HEK293 (cell line): ENCODE data around the gene TNFRSF18.

Experiments used
- CTCF ChIA-PET: fragments of 350-600 bp; formaldehyde crosslinking; extraction: SDS; loops from one replicate; lab custom pipeline; 2021; ENCODE audit warnings: antibody characterized with exemption; lab: Yijun Ruan, JAX
- POLR2A ChIA-PET: fragments of 300-600 bp; formaldehyde crosslinking; extraction: SDS; loops from one replicate; lab custom pipeline; 2020; ENCODE audit warnings: antibody characterized with exemption, inconsistent platforms; lab: Yijun Ruan, JAX
- H3K27ac ChIP-seq: fragments of 200-500 bp; sonication (Bioruptor generic); 2 replicates; pipeline ENCODE4 v1.5.1; 2014; ENCODE audit warnings: low read depth, low read length, control low read depth, inconsistent platforms; ENCODE audit errors: extremely low read depth
- H3K36me3 ChIP-seq, 2 experiments: fragments of 200-500 bp in 1 of 2; sonication (Bioruptor generic) in 1 of 2; 1 replicate in 1 of 2; 2 replicates in 1 of 2; pipeline ENCODE4 v1.5.1; 2014 to 2017; ENCODE audit warnings: inconsistent platforms in 2 of 2, low read length in 2 of 2; ENCODE audit not compliant: control insufficient read depth in 2 of 2, insufficient read depth in 1 of 2
- H3K4me1 ChIP-seq: fragments of 200-500 bp; sonication (Bioruptor generic); 2 replicates; pipeline ENCODE4 v1.5.1; 2014; ENCODE audit warnings: mild to moderate bottlenecking, low read length, inconsistent platforms; ENCODE audit not compliant: control insufficient read depth, insufficient read depth
- H3K4me3 ChIP-seq: 2 replicates; pipeline ENCODE4 v1.5.1; 2011; ENCODE audit warnings: low read depth, mild to moderate bottlenecking, control low read depth, low read length, moderate library complexity
- H3K9me3 ChIP-seq: fragments of 200-500 bp; sonication (Bioruptor generic); 2 replicates; pipeline ENCODE4 v1.5.1; 2014; ENCODE audit warnings: low read depth, low read length, inconsistent platforms; ENCODE audit not compliant: control insufficient read depth, insufficient read depth
- BCL11A ChIP-seq: fragments of 450-650 bp; formaldehyde crosslinking; IDR thresholded peaks from 2 replicates; pipeline ENCODE4 v1.5.1; 2016; ENCODE audit warnings: low read depth, missing biosample characterization, missing genetic modification characterization
- GFI1B ChIP-seq: fragments of 450-650 bp; formaldehyde crosslinking; IDR thresholded peaks from 2 replicates; pipeline ENCODE4 v1.5.1; 2016; ENCODE audit warnings: missing biosample characterization, missing genetic modification characterization
- GLIS2 ChIP-seq: fragments of 450-650 bp; formaldehyde crosslinking; IDR thresholded peaks from 2 replicates; pipeline ENCODE4 v1.5.1; 2016; ENCODE audit warnings: missing biosample characterization, missing genetic modification characterization
- MZF1 ChIP-seq: fragments of 450-650 bp; formaldehyde crosslinking; IDR thresholded peaks from 2 replicates; pipeline ENCODE4 v1.5.1; 2017; ENCODE audit warnings: missing biosample characterization, missing genetic modification characterization, borderline replicate concordance
- SALL2 ChIP-seq: fragments of 450-650 bp; formaldehyde crosslinking; IDR thresholded peaks from 2 replicates; pipeline ENCODE4 v1.5.0; 2017; ENCODE audit warnings: missing biosample characterization, mild to moderate bottlenecking, missing genetic modification characterization, borderline replicate concordance
- SP2 ChIP-seq: fragments of 450-650 bp; formaldehyde crosslinking; IDR thresholded peaks from 2 replicates; pipeline ENCODE4 v1.5.1; 2016; ENCODE audit warnings: missing biosample characterization, missing genetic modification characterization
- WT1 ChIP-seq: fragments of 450-650 bp; formaldehyde crosslinking; IDR thresholded peaks from 2 replicates; pipeline ENCODE4 v1.5.1; 2016; ENCODE audit warnings: missing biosample characterization, missing genetic modification characterization
- ZBTB20 ChIP-seq: fragments of 450-650 bp; formaldehyde crosslinking; IDR thresholded peaks from 2 replicates; pipeline ENCODE4 v1.5.1; 2016; ENCODE audit warnings: missing biosample characterization, missing genetic modification characterization
- ZBTB6 ChIP-seq: fragments of 450-650 bp; formaldehyde crosslinking; IDR thresholded peaks from 2 replicates; pipeline ENCODE4 v1.5.1; 2017; ENCODE audit warnings: missing biosample characterization, missing genetic modification characterization
- ZFHX2 ChIP-seq: fragments of 450-650 bp; formaldehyde crosslinking; conservative IDR thresholded peaks from 2 replicates; pipeline ENCODE4 v1.5.1; 2016; ENCODE audit warnings: missing biosample characterization, missing genetic modification characterization
- ZNF138 ChIP-seq: fragments of 450-650 bp; formaldehyde crosslinking; IDR thresholded peaks from 2 replicates; pipeline ENCODE4 v1.5.1; 2016; ENCODE audit warnings: missing biosample characterization, missing genetic modification characterization, borderline replicate concordance
- ZNF184 ChIP-seq: fragments of 450-650 bp; IDR thresholded peaks from 2 replicates; pipeline ENCODE4 v1.5.1; 2018; ENCODE audit warnings: missing biosample characterization, mild to moderate bottlenecking, missing genetic modification characterization
- ZNF23 ChIP-seq: fragments of 450-650 bp; formaldehyde crosslinking; IDR thresholded peaks from 2 replicates; pipeline ENCODE4 v1.5.1; 2016; ENCODE audit warnings: missing biosample characterization, missing genetic modification characterization, borderline replicate concordance
- ZNF335 ChIP-seq: fragments of 450-650 bp; formaldehyde crosslinking; conservative IDR thresholded peaks from 2 replicates; pipeline ENCODE4 v1.5.1; 2016; ENCODE audit warnings: missing biosample characterization, missing genetic modification characterization
- ZNF404 ChIP-seq: fragments of 450-650 bp; formaldehyde crosslinking; IDR thresholded peaks from 2 replicates; pipeline ENCODE4 v1.5.1; 2017; ENCODE audit warnings: missing biosample characterization, missing genetic modification characterization
- ZNF423 ChIP-seq: fragments of 450-650 bp; formaldehyde crosslinking; IDR thresholded peaks from 2 replicates; pipeline ENCODE4 v1.5.1; 2016; ENCODE audit warnings: missing biosample characterization, missing genetic modification characterization
- ZNF48 ChIP-seq: fragments of 450-650 bp; formaldehyde crosslinking; IDR thresholded peaks from 2 replicates; pipeline ENCODE4 v1.5.1; 2016; ENCODE audit warnings: missing biosample characterization, missing genetic modification characterization
- ZNF518A ChIP-seq: fragments of 450-650 bp; formaldehyde crosslinking; conservative IDR thresholded peaks from 2 replicates; pipeline ENCODE4 v1.5.1; 2016; ENCODE audit warnings: low read depth, missing biosample characterization, missing genetic modification characterization
- ZNF785 ChIP-seq: fragments of 450-650 bp; formaldehyde crosslinking; IDR thresholded peaks from 2 replicates; pipeline ENCODE4 v1.5.1; 2016; ENCODE audit warnings: missing biosample characterization, missing genetic modification characterization
- ZSCAN16 ChIP-seq: fragments of 450-650 bp; formaldehyde crosslinking; IDR thresholded peaks from 2 replicates; pipeline ENCODE4 v1.5.1; 2016; ENCODE audit warnings: missing biosample characterization, missing genetic modification characterization
- ZSCAN30 ChIP-seq: fragments of 450-650 bp; IDR thresholded peaks from 2 replicates; pipeline ENCODE4 v1.5.1; 2018; ENCODE audit warnings: missing biosample characterization, mild to moderate bottlenecking, missing genetic modification characterization, moderate library complexity

TNFRSF18 gene

GRCh38 chr1:1200876-1201810 lies 5.2 kb downstream of the TNFRSF18 start (continued):
- no peak for TF ChIP-seq ZNF518A (tag by site-specific recombination)
- no peak for TF ChIP-seq ZNF48 (tag by site-specific recombination)
- peak; percentile 56 for TF ChIP-seq GLIS2 (tag by site-specific recombination)
- TF ChIP-seq ZNF184 (tag by site-specific recombination) = 0 out of 2 replicates have a peak, but pooled peaks have one; percentile 53
- peak; percentile 14; the same call in 1 of the 2 replicates for TF ChIP-seq SP2 (tag by site-specific recombination)
- peak; percentile 84 for TF ChIP-seq ZSCAN30
- peak; percentile 67; the same call in 1 of the 2 replicates for TF ChIP-seq WT1 (tag by site-specific recombination)

DNA sequence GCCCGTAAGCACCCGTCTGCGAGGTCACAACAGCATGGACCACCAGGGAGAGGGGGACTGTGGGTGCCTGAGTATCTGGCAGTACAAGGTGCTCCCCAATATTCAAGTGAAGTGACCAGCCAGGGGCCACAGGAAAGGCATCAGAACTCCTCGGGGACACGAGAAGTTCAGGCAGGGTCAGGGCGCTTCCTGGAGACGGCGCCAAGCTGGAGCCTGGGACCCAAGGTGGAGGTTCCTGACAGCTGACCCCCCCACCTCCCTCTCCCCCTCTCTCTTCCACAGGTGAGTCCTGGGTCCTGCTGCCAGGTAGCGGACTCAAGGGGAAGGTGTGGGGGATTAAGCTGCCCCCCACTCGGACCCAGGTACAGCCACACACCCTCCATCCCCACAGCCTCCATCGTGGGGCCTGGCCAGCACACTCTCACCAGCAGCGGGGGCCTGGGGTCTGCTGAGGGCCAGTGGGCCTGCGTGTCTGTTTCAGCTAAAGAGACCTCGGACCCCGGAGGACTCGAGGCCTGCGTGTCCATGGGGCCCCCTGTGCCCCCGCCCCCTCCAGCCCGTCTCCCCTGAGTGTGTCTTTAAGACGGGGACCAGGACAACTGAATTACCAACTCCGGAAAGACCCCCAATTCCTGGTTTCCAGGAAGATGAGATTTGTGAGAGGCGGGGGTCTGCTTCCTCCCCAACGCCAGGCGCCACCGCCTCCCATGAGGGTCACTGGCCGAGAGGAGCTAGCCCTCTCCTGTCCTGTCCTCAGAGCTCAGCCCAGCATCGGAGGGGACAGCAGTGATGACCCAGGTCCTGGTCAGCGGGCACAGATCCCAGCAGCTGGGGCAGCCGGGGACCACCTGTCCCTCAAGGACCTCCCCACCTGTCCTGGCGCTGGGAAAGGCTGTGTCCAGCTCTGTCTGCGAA lies 6.2 kb downstream of the TNFRSF18 start:
- CTCF ChIA-PET = no interaction called here
- no peak overlapping the region for H3K4me3 ChIP-seq
- POLR2A ChIA-PET = interaction anchor here (0.5 to 0.6 kb wide), 2 partner anchors 11 to 32 kb away, joined by 3 to 5 read pairs; no protein-coding TSS in a partner anchor
- H3K9me3 ChIP-seq = no peaks in the 10 kb centered on the region
- no peak for TF ChIP-seq ZSCAN16
- no peak for TF ChIP-seq ZNF423 (tag by site-specific recombination)
- no peak for TF ChIP-seq ZFHX2 (tag by site-specific recombination)
- TF ChIP-seq ZNF404 (tag by site-specific recombination) = no peak
- no peak for TF ChIP-seq SALL2 (tag by site-specific recombination)
- 0 out of 2 replicates have a peak, but pooled peaks have one; percentile 5 for TF ChIP-seq ZNF335 (tag by site-specific recombination)
- TF ChIP-seq BCL11A (tag by site-specific recombination) = 0 out of 2 replicates have a peak, but pooled peaks have one; percentile 14
- TF ChIP-seq GFI1B = no peak
- TF ChIP-seq ZBTB20 (tag by site-specific recombination) = peak; percentile 42; the same call in 1 of the 2 replicates
- no peak for TF ChIP-seq ZNF23 (tag by site-specific recombination)
- TF ChIP-seq MZF1 = no peak
- no peak for TF ChIP-seq ZNF785 (tag by site-specific recombination)
- TF ChIP-seq ZBTB6 (tag by site-specific recombination) = no peak
- TF ChIP-seq ZNF138 (tag by site-specific recombination) = no peak
- TF ChIP-seq, all 188 proteins: peak for 3
- no peak overlapping the region for H3K27ac ChIP-seq
- H3K36me3 ChIP-seq = no peaks in the 10 kb centered on the region
- H3K4me1 ChIP-seq = no peaks in the 10 kb centered on the region
